Karpas-422 (cell line): ENCODE measurements around the gene PTPN9. TPM values are rescaled to one million over a fixed set of nuclear protein-coding genes. Genes with fewer than 3 reads are reported as not detected.
"Not testable (repeated sequence)": the region's sequence is repeated elsewhere in the genome, so short reads cannot be mapped to it uniquely, and the experiment has no call there.

Experiments used
- DNase-seq: peaks from one replicate; pipeline ENCODE4 v3.0.0-alpha.2; 2015
- H2AFZ ChIP-seq: fragments of 200-600 bp; sonication (generic); 2 replicates; pipeline ENCODE4 v1.6.1; 2014; ENCODE audit warnings: antibody characterized with exemption, low read length, mixed read lengths
- H3K27ac ChIP-seq: fragments of 200-600 bp; sonication (generic); 2 replicates; pipeline ENCODE4 v1.5.1; 2014; ENCODE audit warnings: mild to moderate bottlenecking, low read length, moderate library complexity
- H3K27me3 ChIP-seq: fragments of 200-600 bp; sonication (generic); 2 replicates; pipeline ENCODE4 v1.6.1; 2014; ENCODE audit warnings: low read length, mixed read lengths
- H3K36me3 ChIP-seq: fragments of 200-600 bp; sonication (generic); 2 replicates; pipeline ENCODE4 v1.6.1; 2014; ENCODE audit warnings: low read length, mixed read lengths; ENCODE audit not compliant: insufficient read depth
- H3K4me1 ChIP-seq: fragments of 200-600 bp; sonication (generic); 2 replicates; pipeline ENCODE4 v1.6.1; 2014; ENCODE audit warnings: mild to moderate bottlenecking, low read length, mixed read lengths
- H3K4me2 ChIP-seq: fragments of 200-600 bp; sonication (generic); 2 replicates; pipeline ENCODE4 v1.6.1; 2014; ENCODE audit warnings: low read length, low read depth, mild to moderate bottlenecking; ENCODE audit not compliant: poor library complexity, severe bottlenecking
- H3K4me3 ChIP-seq: fragments of 200-600 bp; sonication (generic); 2 replicates; pipeline ENCODE4 v1.5.1; 2014; ENCODE audit warnings: mild to moderate bottlenecking, antibody characterized with exemption, low read length, mixed read lengths
- H3K79me2 ChIP-seq: fragments of 200-600 bp; sonication (generic); 2 replicates; pipeline ENCODE4 v1.6.1; 2014; ENCODE audit warnings: mild to moderate bottlenecking, low read length, mixed read lengths
- H3K9ac ChIP-seq: fragments of 200-600 bp; sonication (generic); 2 replicates; pipeline ENCODE4 v1.6.0; 2014; ENCODE audit warnings: low read length
- H3K9me2 ChIP-seq: fragments of 200-600 bp; sonication (generic), shearing (Covaris generic); replicated peaks from 2 replicates; pipeline ENCODE4 v1.6.0; 2014; ENCODE audit warnings: mild to moderate bottlenecking, low read length, moderate library complexity; ENCODE audit not compliant: insufficient read depth
- H3K9me3 ChIP-seq: fragments of 300-700, 200-600 bp; sonication (generic); 2 replicates; pipeline ENCODE4 v1.6.1; 2014; ENCODE audit warnings: low read length, mixed read lengths
- H4K20me1 ChIP-seq: fragments of 200-600 bp; sonication (generic); 2 replicates; pipeline ENCODE4 v1.6.1; 2014; ENCODE audit warnings: mild to moderate bottlenecking, antibody characterized with exemption, low read length, low read depth; ENCODE audit not compliant: insufficient read depth
- total RNA-seq: library from RNA; depleted of rRNA; stranded (reverse); fragments of >200 nt; shearing (Covaris generic); gene quantifications from 2 replicates; pipeline ENCODE4 v1.2.3, GENCODE V29; 2014; ENCODE audit warnings: low replicate concordance

The PTPN9 gene
- total RNA-seq, 1 experiment from 2014 or later: 31.2 TPM

- Histone ChIP-seq H3K27me3 (no peaks in the 10 kb centered on the region), H2AFZ (no peak overlapping the region), H4K20me1 (no peaks in the 10 kb centered on the region), H3K9me3 (no peaks in the 10 kb centered on the region), H3K79me2 (peaks cover 85% of the 10 kb centered on the region), H3K9ac (no peak overlapping the region), H3K4me2 (no peak overlapping the region), H3K9me2 (no peaks in the 10 kb centered on the region), H3K27ac (peak overlapping the region; percentile 26; the same call in 1 of the 2 replicates), H3K4me1 (peaks cover 14% of the 10 kb centered on the region), H3K4me3 (no peak overlapping the region), H3K36me3 (no peaks in the 10 kb centered on the region)
- DNase-seq: no peak
These were observed 45.2 kb downstream of the PTPN9 start for GRCh38 chr15:75533945-75534344.

GRCh38 chr15:75532413-75533250 is 46.5 kb downstream of the PTPN9 start:
- Histone ChIP-seq H3K4me2 (no peak overlapping the region), H3K9me3 (no peaks in the 10 kb centered on the region), H3K79me2 (peaks cover 85% of the 10 kb centered on the region), H3K4me3 (no peak overlapping the region), H3K27ac (peak overlapping the region; percentile 36; the same call in 1 of the 2 replicates), H3K36me3 (no peaks in the 10 kb centered on the region), H3K27me3 (no peaks in the 10 kb centered on the region), H2AFZ (no peak overlapping the region), H4K20me1 (no peaks in the 10 kb centered on the region), H3K4me1 (peaks cover 14% of the 10 kb centered on the region), H3K9ac (no peak overlapping the region), H3K9me2 (no peaks in the 10 kb centered on the region)
- no peak for DNase-seq

GRCh38 chr15:75531041-75531450 is 48.1 kb downstream of the PTPN9 start:
- DNase-seq: no peak
- peaks cover 85% of the 10 kb centered on the region for H3K79me2 ChIP-seq
- H3K9me3 ChIP-seq: no peaks in the 10 kb centered on the region
- no peaks in the 10 kb centered on the region for H3K27me3 ChIP-seq
- no peak overlapping the region for H3K27ac ChIP-seq
- H2AFZ ChIP-seq: no peak overlapping the region
- peaks cover 14% of the 10 kb centered on the region for H3K4me1 ChIP-seq
- H3K9me2 ChIP-seq: no peaks in the 10 kb centered on the region
- no peak overlapping the region for H3K4me3 ChIP-seq
- H3K36me3 ChIP-seq: peaks cover 9% of the 10 kb centered on the region; the same call in 1 of the 2 replicates
- H4K20me1 ChIP-seq: no peaks in the 10 kb centered on the region
- H3K4me2 ChIP-seq: no peak overlapping the region
- H3K9ac ChIP-seq: no peak overlapping the region

GRCh38 chr15:75530169-75530568 is 48.9 kb downstream of the PTPN9 start:
- H3K9me3 ChIP-seq: no peaks in the 10 kb centered on the region
- peaks cover 9% of the 10 kb centered on the region for H3K4me1 ChIP-seq
- no peak overlapping the region for H2AFZ ChIP-seq
- no peak overlapping the region for H3K4me3 ChIP-seq
- no peak overlapping the region for H3K27ac ChIP-seq
- no peaks in the 10 kb centered on the region for H3K9me2 ChIP-seq
- H3K27me3 ChIP-seq: no peaks in the 10 kb centered on the region
- peaks cover 9% of the 10 kb centered on the region; the same call in 1 of the 2 replicates for H3K36me3 ChIP-seq
- no peak overlapping the region for H3K9ac ChIP-seq
- no peaks in the 10 kb centered on the region for H4K20me1 ChIP-seq
- DNase-seq: no peak
- peaks cover 77% of the 10 kb centered on the region for H3K79me2 ChIP-seq
- H3K4me2 ChIP-seq: no peak overlapping the region

GRCh38 chr15:75525756-75526155 is 53.4 kb downstream of the PTPN9 start:
- H2AFZ ChIP-seq, H3K4me3 ChIP-seq, H3K27me3 ChIP-seq, H3K9me2 ChIP-seq, H3K4me1 ChIP-seq, H3K9ac ChIP-seq, H4K20me1 ChIP-seq, H3K9me3 ChIP-seq, H3K27ac ChIP-seq, H3K4me2 ChIP-seq, DNase-seq: not testable (repeated sequence)
- Histone ChIP-seq H3K79me2 (peaks cover 36% of the 10 kb centered on the region), H3K36me3 (peaks cover 31% of the 10 kb centered on the region; the same call in 1 of the 2 replicates)

- Histone ChIP-seq H3K27me3 (no peaks in the 10 kb centered on the region), H3K27ac (no peak overlapping the region), H3K9ac (no peak overlapping the region), H4K20me1 (no peaks in the 10 kb centered on the region), H3K9me2 (no peaks in the 10 kb centered on the region), H3K4me3 (no peak overlapping the region), H3K36me3 (peaks cover 37% of the 10 kb centered on the region; the same call in 1 of the 2 replicates), H2AFZ (no peak overlapping the region), H3K9me3 (no peaks in the 10 kb centered on the region), H3K4me1 (no peaks in the 10 kb centered on the region), H3K4me2 (no peak overlapping the region), H3K79me2 (peaks cover 19% of the 10 kb centered on the region)
- no peak for DNase-seq
These were observed 56.1 kb downstream of the PTPN9 start for GRCh38 chr15:75523011-75523410.

GRCh38 chr15:75517233-75517632 is 61.9 kb downstream of the PTPN9 start:
- H4K20me1 ChIP-seq: no peaks in the 10 kb centered on the region
- H3K9me2 ChIP-seq: no peaks in the 10 kb centered on the region
- no peaks in the 10 kb centered on the region for H3K4me1 ChIP-seq
- H2AFZ ChIP-seq: no peak overlapping the region
- no peaks in the 10 kb centered on the region for H3K79me2 ChIP-seq
- no peak overlapping the region for H3K4me2 ChIP-seq
- no peak overlapping the region for H3K9ac ChIP-seq
- no peak for DNase-seq
- H3K9me3 ChIP-seq: no peaks in the 10 kb centered on the region
- H3K27ac ChIP-seq: no peak overlapping the region
- no peak overlapping the region for H3K4me3 ChIP-seq
- H3K36me3 ChIP-seq: peaks cover 23% of the 10 kb centered on the region; the same call in 1 of the 2 replicates
- H3K27me3 ChIP-seq: no peaks in the 10 kb centered on the region

- Histone ChIP-seq H2AFZ (no peak overlapping the region), H3K9ac (no peak overlapping the region), H3K9me2 (no peaks in the 10 kb centered on the region), H3K4me1 (no peaks in the 10 kb centered on the region), H4K20me1 (no peaks in the 10 kb centered on the region), H3K4me2 (no peak overlapping the region), H3K79me2 (no peaks in the 10 kb centered on the region), H3K4me3 (no peak overlapping the region), H3K27me3 (no peaks in the 10 kb centered on the region), H3K9me3 (no peaks in the 10 kb centered on the region), H3K27ac (no peak overlapping the region), H3K36me3 (peaks cover 36% of the 10 kb centered on the region)
- peak; percentile 76 for DNase-seq
These were observed 70.1 kb downstream of the PTPN9 start for GRCh38 chr15:75508840-75509532.
